ENCODE data around the gene SMIM32. TPM values are rescaled to one million over a fixed set of nuclear protein-coding genes. Genes with fewer than 3 reads are reported as not detected.

Gene SMIM32
- total RNA-seq, 6 donors from 2014 or later, result not detected

- ATAC-seq (ENCODE audit: low FRiP score in 2 of 2) (no peak), DNase-seq (no peak)
- Histone ChIP-seq H3K4me1 (peaks cover 13 to 47% (median 23%) of the 10 kb centered on the region in 4 donors), H3K4me3 (no peak overlapping the region), H3K27me3 (no peaks in the 10 kb centered on the region), H3K36me3 (no peaks in the 10 kb centered on the region), H3K9me3 (no peaks in the 10 kb centered on the region), H3K27ac (no peak overlapping the region)
- TF ChIP-seq EP300 (IDR thresholded peaks at IDR 0.05), result no peak
- TF ChIP-seq POLR2AphosphoS5 (IDR thresholded peaks at IDR 0.05), result no peak
- TF ChIP-seq POLR2A (IDR thresholded peaks at IDR 0.05), result no peak
- TF ChIP-seq CTCF (IDR thresholded peaks at IDR 0.05), result no peak
These were observed 51.4 kb downstream of the SMIM32 start for GRCh38 chr5:136141561-136141960.

Other genes starting within 250 kb of the SMIM32 start
- not detected for gene LECT2, start 238.2 kb downstream of the SMIM32 start, total RNA-seq
- 100 to 1,000 TPM in 3 of 6 donors, 10 to 100 TPM in 3; 51.0 to 189 (median 126) TPM for gene TGFBI, start 164.2 kb downstream of the SMIM32 start, total RNA-seq
- 10 to 100 TPM; 14.6 to 54.3 (median 45.1) TPM for gene SMAD5, start 60.3 kb downstream of the SMIM32 start, total RNA-seq
- not detected for gene TRPC7, start 172.4 kb upstream of the SMIM32 start, total RNA-seq

Data from upper lobe of left lung (tissue), 6 donors.